ENCODE data around the gene ARL2BP.

DNA sequence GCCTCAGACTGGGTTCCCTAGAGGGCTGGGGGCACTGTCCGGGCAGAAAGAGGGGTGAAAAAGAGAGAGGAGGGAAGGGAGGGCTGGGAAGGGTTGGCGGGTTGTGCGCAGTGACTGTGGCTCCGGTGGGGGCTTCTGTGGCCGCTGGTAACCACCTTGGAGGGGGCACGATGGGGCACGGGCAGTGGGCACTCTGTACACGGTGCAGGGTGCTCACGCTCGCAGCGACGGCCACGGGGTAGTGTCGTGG is 38.8 kb downstream of the ARL2BP start:
- TF ChIP-seq, protein P1, sequence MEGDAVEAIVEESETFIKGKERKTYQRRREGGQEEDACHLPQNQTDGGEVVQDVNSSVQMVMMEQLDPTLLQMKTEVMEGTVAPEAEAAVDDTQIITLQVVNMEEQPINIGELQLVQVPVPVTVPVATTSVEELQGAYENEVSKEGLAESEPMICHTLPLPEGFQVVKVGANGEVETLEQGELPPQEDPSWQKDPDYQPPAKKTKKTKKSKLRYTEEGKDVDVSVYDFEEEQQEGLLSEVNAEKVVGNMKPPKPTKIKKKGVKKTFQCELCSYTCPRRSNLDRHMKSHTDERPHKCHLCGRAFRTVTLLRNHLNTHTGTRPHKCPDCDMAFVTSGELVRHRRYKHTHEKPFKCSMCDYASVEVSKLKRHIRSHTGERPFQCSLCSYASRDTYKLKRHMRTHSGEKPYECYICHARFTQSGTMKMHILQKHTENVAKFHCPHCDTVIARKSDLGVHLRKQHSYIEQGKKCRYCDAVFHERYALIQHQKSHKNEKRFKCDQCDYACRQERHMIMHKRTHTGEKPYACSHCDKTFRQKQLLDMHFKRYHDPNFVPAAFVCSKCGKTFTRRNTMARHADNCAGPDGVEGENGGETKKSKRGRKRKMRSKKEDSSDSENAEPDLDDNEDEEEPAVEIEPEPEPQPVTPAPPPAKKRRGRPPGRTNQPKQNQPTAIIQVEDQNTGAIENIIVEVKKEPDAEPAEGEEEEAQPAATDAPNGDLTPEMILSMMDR (IDR thresholded peaks at IDR 0.05): no peak
- TF ChIP-seq POLR2A (IDR thresholded peaks at IDR 0.05): no peak
